OCI-LY1 (cell line): ENCODE data around the gene BTK.

Source experiments
- CTCF ChIP-seq: fragments of 200-600 bp; sonication (generic), shearing (Covaris generic); IDR thresholded peaks from 2 replicates; pipeline ENCODE4 v1.5.1; 2017; ENCODE audit warnings: mild to moderate bottlenecking, antibody characterized with exemption, low read length, moderate library complexity, mixed read lengths
- EZH2 ChIP-seq: fragments of 200-600 bp; sonication (generic), shearing (Covaris generic); IDR thresholded peaks from 2 replicates; pipeline ENCODE4 v1.8.0; 2017; ENCODE audit warnings: borderline replicate concordance, mixed run types, mild to moderate bottlenecking, antibody characterized with exemption, low read length, moderate library complexity, mixed read lengths

- TF ChIP-seq EZH2 (no peak), CTCF (peak; percentile 32; the same call in 1 of the 2 replicates)
Measured at GRCh38 chrX:101357166-101357795, 28.7 kb downstream of the BTK start.
